Left lung (tissue), 10 donors: ENCODE results near the gene TMEM131. TPM values are rescaled to one million over a fixed set of nuclear protein-coding genes. Genes with fewer than 3 reads are reported as not detected.

Experiments
- ATAC-seq: fragments of 200-7000 bp; cut with Tn5 transposase; one replicate; pipeline ENCODE4 v1.9.1; 2020; ENCODE audit warnings: moderate library complexity
- DNase-seq, 4 donors: peaks; one replicate each; pipeline ENCODE4 v3.0.0-alpha.2; 2013 to 2020
- H3K27ac ChIP-seq, 2 donors: fragments of 200-600 bp; sonication (generic) in 1 of 2; one replicate each; pipeline versions ENCODE4 v1.5.0 to v1.8.0; 2020 to 2021
- H3K27me3 ChIP-seq, 2 donors: fragments of 200-600 bp; sonication (generic) in 1 of 2; one replicate each; pipeline versions ENCODE4 v1.5.0 to v1.8.0; 2020 to 2021
- H3K36me3 ChIP-seq, 2 donors: fragments of 200-600 bp; sonication (generic) in 1 of 2; one replicate each; pipeline versions ENCODE4 v1.5.0 to v1.8.0; 2020 to 2021
- H3K4me1 ChIP-seq, 2 donors: fragments of 200-600 bp; one replicate each; pipeline ENCODE4 v1.8.0; 2021
- H3K4me3 ChIP-seq, 2 donors: fragments of 200-600 bp; sonication (generic) in 1 of 2; one replicate each; pipeline versions ENCODE4 v1.5.0 to v1.8.0; 2020 to 2021; ENCODE audit warnings: mild to moderate bottlenecking in 1 of 2
- H3K9me3 ChIP-seq, 2 donors: fragments of 200-600 bp; sonication (generic) in 1 of 2; one replicate each; pipeline versions ENCODE4 v1.5.0 to v1.8.0; 2020 to 2021
- intact Hi-C, 2 donors: fragments of 100-400 bp; cut with DNase I; formaldehyde crosslinking; loops; one replicate each; pipeline versions ENCODE4 v1.11.2 to v1.14.2; 2022
- polyA plus RNA-seq, 6 donors: library from polyadenylated mRNA; unstranded; fragments of 120-200 nt; gene quantifications; one replicate each; pipeline ENCODE4 v1.2.1, GENCODE V29; 2013; ENCODE audit not compliant: insufficient read length in 6 of 6
- total RNA-seq, 2 donors: library from RNA; stranded (reverse); fragmentation: NEBNext Ultra II Directional; extraction: Animal tissue kit (Norgen Biotek cat#: 25700); gene quantifications; one replicate each; pipeline ENCODE4 v1.2.1, GENCODE V29; 2021
- TF ChIP-seq, protein P1 (sequence below), 2 donors: fragments of 200-600 bp; sonication (generic) in 1 of 2; IDR thresholded peaks; one replicate each; pipeline versions ENCODE4 v1.5.0 to v1.8.0; 2021; ENCODE audit warnings: antibody characterized with exemption in 2 of 2
- donor health status: DM: no; HTN: yes; CAD: no.
- donor health status: DM: no; HTN: no; CAD: no.

The TMEM131 gene
- total and polyA plus RNA-seq, 8 donors: 43.9 to 52.0 (median 47.8) TPM

DNA sequence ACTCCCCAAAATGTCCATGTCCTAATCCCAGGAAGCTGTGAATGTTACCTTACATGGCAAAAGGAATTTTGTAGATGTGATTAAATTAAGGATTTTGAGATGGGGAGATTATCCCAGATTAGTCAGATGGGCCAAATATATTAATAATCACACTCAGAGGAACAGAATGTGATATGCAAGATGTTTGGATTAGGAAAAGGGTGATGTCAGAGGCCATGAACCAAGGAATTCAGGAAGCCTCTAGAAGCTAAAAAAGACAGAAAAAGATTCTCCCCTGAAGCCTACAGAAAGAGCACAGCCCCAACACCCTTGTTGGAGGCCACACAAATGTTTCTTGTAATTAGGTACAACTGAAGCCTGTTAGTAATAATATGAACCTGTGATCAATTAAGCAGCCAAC is 13.1 kb downstream of the TMEM131 start:
- no peak for DNase-seq
- H3K27ac ChIP-seq: no peak overlapping the region
- ATAC-seq: no peak

DNA sequence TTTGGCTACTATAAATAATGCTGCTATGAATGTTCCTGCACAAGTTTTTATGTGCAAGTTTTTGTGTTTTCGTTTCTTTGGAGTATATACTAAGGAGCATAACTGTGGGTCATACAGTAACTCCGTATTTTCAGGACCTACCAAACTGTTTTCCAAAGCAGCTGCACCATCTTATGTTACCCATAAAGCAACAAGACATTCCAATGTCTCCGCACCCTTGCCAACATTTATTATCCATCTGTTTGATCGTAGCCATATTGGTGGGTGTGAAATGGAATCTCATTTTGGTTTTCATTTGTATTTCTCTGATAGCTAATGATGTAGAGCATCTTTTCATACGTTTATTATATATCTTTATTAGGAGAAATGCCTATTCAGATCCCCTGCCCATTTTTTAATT is 13.8 kb downstream of the TMEM131 start:
- ATAC-seq (no peak), DNase-seq (no peak)
- H3K36me3 ChIP-seq: no peaks in the 10 kb centered on the region
- H3K27me3 ChIP-seq: no peaks in the 10 kb centered on the region
- H3K9me3 ChIP-seq: peaks cover 0 to 13% of the 10 kb centered on the region in 2 donors
- intact Hi-C loops: no loop called here
- no peak overlapping the region for H3K27ac ChIP-seq
- TF ChIP-seq, protein P1, sequence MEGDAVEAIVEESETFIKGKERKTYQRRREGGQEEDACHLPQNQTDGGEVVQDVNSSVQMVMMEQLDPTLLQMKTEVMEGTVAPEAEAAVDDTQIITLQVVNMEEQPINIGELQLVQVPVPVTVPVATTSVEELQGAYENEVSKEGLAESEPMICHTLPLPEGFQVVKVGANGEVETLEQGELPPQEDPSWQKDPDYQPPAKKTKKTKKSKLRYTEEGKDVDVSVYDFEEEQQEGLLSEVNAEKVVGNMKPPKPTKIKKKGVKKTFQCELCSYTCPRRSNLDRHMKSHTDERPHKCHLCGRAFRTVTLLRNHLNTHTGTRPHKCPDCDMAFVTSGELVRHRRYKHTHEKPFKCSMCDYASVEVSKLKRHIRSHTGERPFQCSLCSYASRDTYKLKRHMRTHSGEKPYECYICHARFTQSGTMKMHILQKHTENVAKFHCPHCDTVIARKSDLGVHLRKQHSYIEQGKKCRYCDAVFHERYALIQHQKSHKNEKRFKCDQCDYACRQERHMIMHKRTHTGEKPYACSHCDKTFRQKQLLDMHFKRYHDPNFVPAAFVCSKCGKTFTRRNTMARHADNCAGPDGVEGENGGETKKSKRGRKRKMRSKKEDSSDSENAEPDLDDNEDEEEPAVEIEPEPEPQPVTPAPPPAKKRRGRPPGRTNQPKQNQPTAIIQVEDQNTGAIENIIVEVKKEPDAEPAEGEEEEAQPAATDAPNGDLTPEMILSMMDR (IDR thresholded peaks at IDR 0.05): no peak
- no peak overlapping the region for H3K4me3 ChIP-seq
- H3K4me1 ChIP-seq: peaks cover 0 to 18% of the 10 kb centered on the region in 2 donors

More for the DNA sequence above, 13.1 kb downstream of the TMEM131 start:
- Histone ChIP-seq H3K4me3 (no peak overlapping the region), H3K36me3 (no peaks in the 10 kb centered on the region), H3K4me1 (peaks cover 0 to 18% of the 10 kb centered on the region in 2 donors), H3K27me3 (no peaks in the 10 kb centered on the region), H3K9me3 (peaks cover 0 to 13% of the 10 kb centered on the region in 2 donors)
- intact Hi-C loops: no loop called here
- TF ChIP-seq, protein P1 (IDR thresholded peaks at IDR 0.05): no peak

DNA sequence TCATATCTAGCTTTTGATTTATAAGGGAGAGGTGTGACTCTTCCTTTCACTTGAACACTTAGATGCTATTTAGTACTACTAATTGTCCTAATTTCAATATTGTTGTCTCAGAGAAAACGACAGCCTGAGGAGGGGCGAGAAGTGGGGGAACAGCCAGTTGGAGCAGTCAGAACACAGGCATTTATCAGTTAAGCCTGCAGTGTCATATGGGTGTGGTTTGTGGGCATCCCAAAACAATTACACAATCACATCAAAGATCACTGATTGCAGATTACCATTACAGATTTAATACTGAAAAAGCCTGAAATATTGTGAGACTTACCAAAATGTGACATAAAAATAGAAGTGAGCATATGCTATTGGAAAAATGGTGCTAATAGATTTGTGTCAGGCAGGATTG is 15.8 kb downstream of the TMEM131 start:
- DNase-seq (no peak), ATAC-seq (no peak)
- intact Hi-C loops: no loop called here
- no peaks in the 10 kb centered on the region for H3K27me3 ChIP-seq
- H3K36me3 ChIP-seq: no peaks in the 10 kb centered on the region
- peaks cover 0 to 21% of the 10 kb centered on the region in 2 donors for H3K9me3 ChIP-seq
- H3K4me1 ChIP-seq: peaks cover 0 to 9% of the 10 kb centered on the region in 2 donors
- no peak overlapping the region for H3K4me3 ChIP-seq
- TF ChIP-seq, protein P1 (IDR thresholded peaks at IDR 0.05): no peak
- no peak overlapping the region for H3K27ac ChIP-seq

DNA sequence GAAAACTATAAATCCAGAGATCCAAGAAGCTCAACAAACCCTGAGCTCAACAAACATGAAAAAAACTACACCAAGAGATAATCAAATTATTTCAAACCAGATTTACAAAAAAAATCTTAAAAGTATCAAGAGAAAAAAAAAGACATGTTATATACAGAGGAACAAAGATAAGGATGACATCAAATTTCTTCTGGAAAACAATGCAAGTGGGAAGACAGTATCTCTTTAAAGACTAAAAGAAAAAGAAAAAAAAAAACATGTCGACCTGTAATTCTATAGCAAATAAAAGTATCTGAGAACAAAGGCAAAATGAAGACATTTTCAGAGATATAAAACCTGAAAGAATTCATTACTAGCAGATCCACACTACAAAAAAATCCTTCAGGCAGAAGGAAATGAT is 21.3 kb downstream of the TMEM131 start:
- TF ChIP-seq, protein P1 (IDR thresholded peaks at IDR 0.05): no peak
- Histone ChIP-seq H3K36me3 (no peaks in the 10 kb centered on the region), H3K4me1 (peaks cover 7 to 9% of the 10 kb centered on the region in 2 donors), H3K9me3 (peaks cover 0 to 39% of the 10 kb centered on the region in 2 donors), H3K27me3 (no peaks in the 10 kb centered on the region), H3K4me3 (no peak overlapping the region), H3K27ac (no peak overlapping the region)
- intact Hi-C loops: no loop called here
- ATAC-seq (no peak), DNase-seq (no peak)

DNA sequence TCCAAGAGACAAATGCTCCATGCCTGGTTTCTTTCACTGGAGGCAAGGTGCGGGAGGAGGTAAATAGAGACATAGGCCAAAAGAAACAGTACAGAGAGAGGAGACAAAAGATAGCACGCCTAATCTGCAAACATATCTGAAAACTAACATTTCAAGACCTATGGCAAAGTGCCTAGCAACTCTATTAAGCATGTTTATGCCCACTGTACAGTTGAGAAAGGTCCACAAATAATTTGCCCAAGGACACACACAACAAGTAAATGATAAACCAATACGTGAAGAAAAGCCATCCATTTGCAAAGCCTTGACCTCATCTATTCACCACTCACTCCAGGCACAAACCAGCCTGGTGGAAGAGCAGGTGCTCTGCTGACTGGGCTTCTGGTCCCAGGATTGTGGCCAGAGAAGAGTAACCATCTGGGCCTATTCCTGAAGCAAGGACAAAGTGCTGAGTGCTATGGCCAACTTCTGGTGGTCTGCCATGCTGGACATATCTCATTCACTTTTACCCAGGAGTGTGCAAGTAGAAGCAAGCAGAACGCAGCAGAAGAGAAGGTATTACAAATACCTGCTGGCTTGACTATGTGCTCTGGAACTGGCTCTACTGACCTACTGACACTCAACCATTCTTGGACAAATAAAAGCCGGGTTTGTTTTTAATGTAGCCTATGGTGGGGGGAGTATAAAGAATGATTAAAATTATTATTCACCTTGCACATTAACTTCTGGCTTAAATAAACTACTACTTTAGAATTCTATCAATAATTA is 25.3 kb downstream of the TMEM131 start:
- TF ChIP-seq, protein P1 (IDR thresholded peaks at IDR 0.05): no peak
- peaks cover 16 to 40% of the 10 kb centered on the region in 2 donors for H3K4me1 ChIP-seq
- peaks cover 0 to 25% of the 10 kb centered on the region in 2 donors for H3K9me3 ChIP-seq
- no peaks in the 10 kb centered on the region for H3K27me3 ChIP-seq
- intact Hi-C loops: no loop called here
- H3K36me3 ChIP-seq: no peaks in the 10 kb centered on the region
- no peak overlapping the region for H3K4me3 ChIP-seq
- DNase-seq (no peak), ATAC-seq (no peak)
- H3K27ac ChIP-seq: no peak overlapping the region
